ENCODE results near the gene COX7A2L.
"Not testable (repeated sequence)": the region's sequence is repeated elsewhere in the genome, so short reads cannot be mapped to it uniquely, and the experiment has no call there.

Gene COX7A2L

GRCh38 chr2:42360890-42361727 is at the start of gene COX7A2L:
COX7A2L (minus strand) TSS chr2:42361217; CDS start chr2:42361161, 56 bp downstream.
- Mint-ChIP-seq H3K9me3 (no peaks in the 10 kb centered on the region), H3K36me3 (ENCODE audit: low read depth) (peaks cover 12% of the 10 kb centered on the region), H3K27ac (peak within 1 kb of the TSS; percentile 98), H3K4me1 (ENCODE audit: low read depth) (peaks cover 37% of the 10 kb centered on the region), H3K4me3 (peak within 1 kb of the TSS; percentile 90), H3K27me3 (ENCODE audit: low read depth) (no peaks in the 10 kb centered on the region)
- DNase-seq (ENCODE audit: low spot score), result peak; percentile 90

- Mint-ChIP-seq H3K27me3 (ENCODE audit: low read depth) (peaks cover 5% of the 10 kb centered on the region), H3K9me3 (peaks cover 7% of the 10 kb centered on the region), H3K4me3 (no peak overlapping the region), H3K36me3 (ENCODE audit: low read depth) (no peaks in the 10 kb centered on the region), H3K27ac (no peak overlapping the region), H3K4me1 (ENCODE audit: low read depth) (no peaks in the 10 kb centered on the region)
- DNase-seq (ENCODE audit: low spot score), result no peak
These were observed 47.0 kb upstream of the COX7A2L start for GRCh38 chr2:42408009-42408408.

- no peak overlapping the region for H3K4me3 Mint-ChIP-seq
- H3K27ac Mint-ChIP-seq, result no peak overlapping the region
- H3K9me3 Mint-ChIP-seq, result peaks cover 7% of the 10 kb centered on the region
- H3K4me1 Mint-ChIP-seq (ENCODE audit: low read depth), result no peaks in the 10 kb centered on the region
- H3K27me3 Mint-ChIP-seq (ENCODE audit: low read depth), result peaks cover 5% of the 10 kb centered on the region
- DNase-seq (ENCODE audit: low spot score), result no peak
- no peaks in the 10 kb centered on the region for H3K36me3 Mint-ChIP-seq (ENCODE audit: low read depth)
These were observed 46.5 kb upstream of the COX7A2L start for GRCh38 chr2:42407476-42407875.

- no peak for DNase-seq (ENCODE audit: low spot score)
- Mint-ChIP-seq H3K4me3 (no peak overlapping the region), H3K4me1 (ENCODE audit: low read depth) (no peaks in the 10 kb centered on the region), H3K27ac (no peak overlapping the region), H3K27me3 (ENCODE audit: low read depth) (no peaks in the 10 kb centered on the region), H3K9me3 (no peaks in the 10 kb centered on the region), H3K36me3 (ENCODE audit: low read depth) (no peaks in the 10 kb centered on the region)
These were observed 43.7 kb upstream of the COX7A2L start for GRCh38 chr2:42404676-42405075.

GRCh38 chr2:42401773-42402172 is 40.8 kb upstream of the COX7A2L start:
- Mint-ChIP-seq H3K27ac (no peak overlapping the region), H3K9me3 (no peaks in the 10 kb centered on the region), H3K27me3 (ENCODE audit: low read depth) (peaks cover 4% of the 10 kb centered on the region), H3K4me3 (no peak overlapping the region), H3K36me3 (ENCODE audit: low read depth) (no peaks in the 10 kb centered on the region), H3K4me1 (ENCODE audit: low read depth) (no peaks in the 10 kb centered on the region)
- DNase-seq (ENCODE audit: low spot score), result no peak

GRCh38 chr2:42398052-42398451 is 37.0 kb upstream of the COX7A2L start:
- not testable (repeated sequence) for H3K27ac Mint-ChIP-seq; H3K36me3 Mint-ChIP-seq (ENCODE audit: low read depth); H3K4me3 Mint-ChIP-seq; H3K9me3 Mint-ChIP-seq; H3K27me3 Mint-ChIP-seq (ENCODE audit: low read depth); DNase-seq (ENCODE audit: low spot score); H3K4me1 Mint-ChIP-seq (ENCODE audit: low read depth)

GRCh38 chr2:42393320-42393719 is 32.3 kb upstream of the COX7A2L start:
- H3K27ac Mint-ChIP-seq; H3K27me3 Mint-ChIP-seq (ENCODE audit: low read depth); H3K4me3 Mint-ChIP-seq; H3K4me1 Mint-ChIP-seq (ENCODE audit: low read depth); H3K9me3 Mint-ChIP-seq; DNase-seq (ENCODE audit: low spot score); H3K36me3 Mint-ChIP-seq (ENCODE audit: low read depth): not testable (repeated sequence)

- Mint-ChIP-seq H3K27me3 (ENCODE audit: low read depth) (peaks cover 2% of the 10 kb centered on the region), H3K4me1 (ENCODE audit: low read depth) (no peaks in the 10 kb centered on the region), H3K27ac (no peak overlapping the region), H3K36me3 (ENCODE audit: low read depth) (no peaks in the 10 kb centered on the region), H3K4me3 (no peak overlapping the region), H3K9me3 (no peaks in the 10 kb centered on the region)
- DNase-seq (ENCODE audit: low spot score), result no peak
These were observed 31.2 kb upstream of the COX7A2L start for GRCh38 chr2:42392191-42392590.

- DNase-seq (ENCODE audit: low spot score), result no peak
- Mint-ChIP-seq H3K9me3 (no peaks in the 10 kb centered on the region), H3K36me3 (ENCODE audit: low read depth) (no peaks in the 10 kb centered on the region), H3K4me3 (no peak overlapping the region), H3K4me1 (ENCODE audit: low read depth) (no peaks in the 10 kb centered on the region), H3K27me3 (ENCODE audit: low read depth) (peaks cover 4% of the 10 kb centered on the region), H3K27ac (no peak overlapping the region)
These were observed 29.5 kb upstream of the COX7A2L start for GRCh38 chr2:42390401-42390969.

GRCh38 chr2:42386682-42387081 is 25.7 kb upstream of the COX7A2L start:
- no peaks in the 10 kb centered on the region for H3K36me3 Mint-ChIP-seq (ENCODE audit: low read depth)
- no peaks in the 10 kb centered on the region for H3K4me1 Mint-ChIP-seq (ENCODE audit: low read depth)
- H3K4me3 Mint-ChIP-seq, result no peak overlapping the region
- H3K27me3 Mint-ChIP-seq (ENCODE audit: low read depth), result peaks cover 2% of the 10 kb centered on the region
- H3K9me3 Mint-ChIP-seq, result no peaks in the 10 kb centered on the region
- no peak overlapping the region for H3K27ac Mint-ChIP-seq
- DNase-seq (ENCODE audit: low spot score), result no peak

- Mint-ChIP-seq H3K9me3 (no peaks in the 10 kb centered on the region), H3K36me3 (ENCODE audit: low read depth) (no peaks in the 10 kb centered on the region), H3K27me3 (ENCODE audit: low read depth) (peaks cover 6% of the 10 kb centered on the region), H3K4me3 (no peak overlapping the region), H3K4me1 (ENCODE audit: low read depth) (no peaks in the 10 kb centered on the region), H3K27ac (no peak overlapping the region)
- no peak for DNase-seq (ENCODE audit: low spot score)
These were observed 24.2 kb upstream of the COX7A2L start for GRCh38 chr2:42385225-42385624.

GRCh38 chr2:42383855-42384530 is 23.0 kb upstream of the COX7A2L start:
- no peak overlapping the region for H3K4me3 Mint-ChIP-seq
- no peak for DNase-seq (ENCODE audit: low spot score)
- no peak overlapping the region for H3K27ac Mint-ChIP-seq
- H3K36me3 Mint-ChIP-seq (ENCODE audit: low read depth), result no peaks in the 10 kb centered on the region
- H3K27me3 Mint-ChIP-seq (ENCODE audit: low read depth), result peaks cover 6% of the 10 kb centered on the region
- no peaks in the 10 kb centered on the region for H3K4me1 Mint-ChIP-seq (ENCODE audit: low read depth)
- H3K9me3 Mint-ChIP-seq, result no peaks in the 10 kb centered on the region

- Mint-ChIP-seq H3K36me3 (ENCODE audit: low read depth) (no peaks in the 10 kb centered on the region), H3K4me1 (ENCODE audit: low read depth) (no peaks in the 10 kb centered on the region), H3K27me3 (ENCODE audit: low read depth) (peaks cover 6% of the 10 kb centered on the region), H3K27ac (no peak overlapping the region), H3K9me3 (no peaks in the 10 kb centered on the region), H3K4me3 (no peak overlapping the region)
- no peak for DNase-seq (ENCODE audit: low spot score)
These were observed 21.1 kb upstream of the COX7A2L start for GRCh38 chr2:42382144-42382543.

- not testable (repeated sequence) for DNase-seq (ENCODE audit: low spot score); H3K4me1 Mint-ChIP-seq (ENCODE audit: low read depth); H3K27ac Mint-ChIP-seq; H3K4me3 Mint-ChIP-seq; H3K9me3 Mint-ChIP-seq; H3K27me3 Mint-ChIP-seq (ENCODE audit: low read depth); H3K36me3 Mint-ChIP-seq (ENCODE audit: low read depth)
These were observed 19.0 kb upstream of the COX7A2L start for GRCh38 chr2:42380026-42380425.

Measured in T-helper 2 cell treated with Interferon-gamma antibody and Interleukin-4, amounts not matched to agents 5 μg/mL and 100 μg/mL, for 36 hours (primary cell).